ENCODE measurements around the gene ZBTB20. TPM values are rescaled to one million over a fixed set of nuclear protein-coding genes. Genes with fewer than 3 reads are reported as not detected.

ZBTB20 gene
- total RNA-seq, 1 experiment from 2014 or later: 26.5 TPM

DNA sequence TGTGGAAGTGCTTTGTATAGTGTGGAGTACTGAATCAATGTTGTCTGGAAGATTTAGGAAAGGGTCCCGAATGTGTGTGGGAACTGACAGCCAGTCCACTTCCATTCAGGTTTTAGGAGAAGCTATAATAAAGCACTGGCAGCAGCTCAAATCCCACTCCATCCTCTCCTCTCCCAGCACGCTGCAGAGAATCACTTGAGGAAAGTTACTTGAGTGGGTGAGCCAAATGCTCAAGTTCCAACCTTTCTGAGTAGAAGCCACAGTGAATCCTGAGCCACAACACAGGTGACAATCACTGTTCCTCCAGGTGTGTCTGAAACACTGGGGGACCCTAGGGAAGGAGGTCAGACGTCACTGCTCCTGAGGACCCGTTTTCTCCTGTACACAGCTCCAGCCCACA, 746.7 kb downstream of the ZBTB20 start:
- no peaks in the 10 kb centered on the region for H3F3A ChIP-seq (ENCODE audit: insufficient read depth, low read depth)
- no peaks in the 10 kb centered on the region for H3K79me2 ChIP-seq (ENCODE audit: low read depth)
- H3K9me3 ChIP-seq (ENCODE audit: insufficient read depth, low read depth): no peaks in the 10 kb centered on the region
- no peaks in the 10 kb centered on the region for H3K36me3 ChIP-seq (ENCODE audit: low read depth)
- TF ChIP-seq CTCF (conservative IDR thresholded peaks at IDR 0.05): no peak
- no peak for TF ChIP-seq EZH2 (IDR thresholded peaks at IDR 0.05; ENCODE audit: low read depth)
- no peak overlapping the region for H3K27ac ChIP-seq
- POLR2A ChIA-PET (ENCODE audit: unreplicated experiment): interaction anchor here (0.7 kb wide), 1 partner anchor 29 kb away, joined by 3 read pairs; no protein-coding TSS in a partner anchor
- H4K20me1 ChIP-seq (ENCODE audit: insufficient read depth): no peaks in the 10 kb centered on the region; the same call in 1 of the 2 replicates
- H2AFZ ChIP-seq: no peak overlapping the region
- H3K4me3 ChIP-seq: no peak overlapping the region
- DNase-seq: no peak
- BruUV-seq (replicated peaks): no TSS peak
- no peak overlapping the region for H3K4me2 ChIP-seq
- CTCF ChIA-PET: no interaction called here
- no peaks in the 10 kb centered on the region for H3K27me3 ChIP-seq (ENCODE audit: insufficient read depth, low read depth)
- intact Hi-C loops (cut with micrococcal nuclease; ENCODE audit: unreplicated experiment): no loop called here
- H3K9me2 ChIP-seq (ENCODE audit: insufficient read depth): no peaks in the 10 kb centered on the region
- no peaks in the 10 kb centered on the region for H3K4me1 ChIP-seq (replicated peaks; ENCODE audit: insufficient read depth)

GRCh38 chr3:114394551-114394950, 752.5 kb downstream of the ZBTB20 start:
- Histone ChIP-seq H3K4me1 (replicated peaks; ENCODE audit: insufficient read depth) (no peaks in the 10 kb centered on the region), H3K27ac (no peak overlapping the region), H3K4me3 (no peak overlapping the region), H4K20me1 (ENCODE audit: insufficient read depth) (no peaks in the 10 kb centered on the region), H3F3A (ENCODE audit: insufficient read depth, low read depth) (no peaks in the 10 kb centered on the region), H3K79me2 (ENCODE audit: low read depth) (no peaks in the 10 kb centered on the region), H3K9me2 (ENCODE audit: insufficient read depth) (no peaks in the 10 kb centered on the region), H3K4me2 (no peak overlapping the region), H3K36me3 (ENCODE audit: low read depth) (no peaks in the 10 kb centered on the region), H2AFZ (no peak overlapping the region), H3K27me3 (ENCODE audit: insufficient read depth, low read depth) (no peaks in the 10 kb centered on the region), H3K9me3 (ENCODE audit: insufficient read depth, low read depth) (no peaks in the 10 kb centered on the region)
- no peak for TF ChIP-seq EZH2 (IDR thresholded peaks at IDR 0.05; ENCODE audit: low read depth)
- no peak for TF ChIP-seq CTCF (conservative IDR thresholded peaks at IDR 0.05)
- intact Hi-C loops (cut with micrococcal nuclease; ENCODE audit: unreplicated experiment): no loop called here
- POLR2A ChIA-PET (ENCODE audit: unreplicated experiment): no interaction called here
- no peak for DNase-seq
- CTCF ChIA-PET: no interaction called here
- no TSS peak for BruUV-seq (replicated peaks)

- no peaks in the 10 kb centered on the region for H4K20me1 ChIP-seq (ENCODE audit: insufficient read depth)
- H3K9me2 ChIP-seq (ENCODE audit: insufficient read depth): no peaks in the 10 kb centered on the region
- no peak overlapping the region for H3K4me2 ChIP-seq
- ChIA-PET CTCF (no interaction called here), POLR2A (ENCODE audit: unreplicated experiment) (interaction anchor here (0.6 kb wide), 1 partner anchor 93 kb away, joined by 5 read pairs; no protein-coding TSS in a partner anchor)
- H2AFZ ChIP-seq: no peak overlapping the region
- no peaks in the 10 kb centered on the region for H3F3A ChIP-seq (ENCODE audit: insufficient read depth, low read depth)
- H3K27me3 ChIP-seq (ENCODE audit: insufficient read depth, low read depth): no peaks in the 10 kb centered on the region
- intact Hi-C loops (cut with micrococcal nuclease; ENCODE audit: unreplicated experiment): no loop called here
- H3K36me3 ChIP-seq (ENCODE audit: low read depth): no peaks in the 10 kb centered on the region
- no peaks in the 10 kb centered on the region for H3K9me3 ChIP-seq (ENCODE audit: insufficient read depth, low read depth)
- TF ChIP-seq CTCF (conservative IDR thresholded peaks at IDR 0.05): no peak
- no peak for TF ChIP-seq EZH2 (IDR thresholded peaks at IDR 0.05; ENCODE audit: low read depth)
- DNase-seq: no peak
- no peaks in the 10 kb centered on the region for H3K79me2 ChIP-seq (ENCODE audit: low read depth)
- BruUV-seq (replicated peaks): no TSS peak
- H3K4me1 ChIP-seq (replicated peaks; ENCODE audit: insufficient read depth): no peaks in the 10 kb centered on the region
- H3K27ac ChIP-seq: no peak overlapping the region
- no peak overlapping the region for H3K4me3 ChIP-seq
Measured at GRCh38 chr3:114393367-114394072, 753.6 kb downstream of the ZBTB20 start.

Data from PC-9 (cell line).